H1 (cell line): ENCODE measurements around the gene LRRTM4. TPM values are rescaled to one million over a fixed set of nuclear protein-coding genes. Genes with fewer than 3 reads are reported as not detected.

ENCODE experiments used
- CTCF ChIA-PET: fragments of 300-600 bp; sonication (Branson Sonifier 250); formaldehyde crosslinking; loops from one replicate; lab custom pipeline; 2021; ENCODE audit not compliant: partially characterized antibody; lab: Charles Lee
- POLR2A ChIA-PET: fragments of 300-600 bp; sonication (Branson Sonifier 250); formaldehyde crosslinking; loops from one replicate; lab custom pipeline; 2021; ENCODE audit warnings: inconsistent platforms; ENCODE audit not compliant: partially characterized antibody; lab: Charles Lee
- DNase-seq, 2 experiments: peaks; one replicate each; pipeline versions ENCODE4 v3.0.0 to v3.0.0-alpha.2; 2010 to 2022; ENCODE audit warnings: low spot score in 2 of 2, low read depth in 1 of 2, mixed read lengths in 1 of 2
- FAIRE-seq: peaks from 2 replicates; lab custom pipeline; 2011; peaks lifted over from hg19 to GRCh38; lab: Jason Lieb, UNC
- H2AFZ ChIP-seq: 2 replicates; pipeline ENCODE4 v1.8.1; 2012; ENCODE audit warnings: low read length, inconsistent platforms
- H2AK5ac ChIP-seq: 2 replicates; pipeline ENCODE4 v1.6.1; 2013; ENCODE audit warnings: low read depth, low read length
- H2BK120ac ChIP-seq: replicated peaks from 2 replicates; pipeline ENCODE3; 2013; ENCODE audit warnings: low read depth, low read length, inconsistent platforms
- H2BK12ac ChIP-seq: 2 replicates; pipeline ENCODE4 v1.6.1; 2013; ENCODE audit warnings: low read depth, low read length
- H2BK15ac ChIP-seq: 2 replicates; pipeline ENCODE4 v1.6.1; 2013; ENCODE audit warnings: low read length
- H2BK20ac ChIP-seq: 2 replicates; pipeline ENCODE4 v1.6.1; 2013; ENCODE audit warnings: low read length
- H2BK5ac ChIP-seq: 2 replicates; pipeline ENCODE4 v1.6.1; 2013; ENCODE audit warnings: low read depth, low read length
- H3K14ac ChIP-seq: 2 replicates; pipeline ENCODE4 v1.6.1; 2013; ENCODE audit warnings: inconsistent platforms; ENCODE audit not compliant: insufficient read length
- H3K18ac ChIP-seq: 2 replicates; pipeline ENCODE4 v1.6.1; 2013; ENCODE audit warnings: low read length; ENCODE audit errors: extremely low read depth
- H3K23ac ChIP-seq: 2 replicates; pipeline ENCODE4 v1.6.1; 2013; ENCODE audit warnings: inconsistent platforms; ENCODE audit not compliant: insufficient read length
- H3K23me2 ChIP-seq: 2 replicates; pipeline ENCODE4 v1.6.1; 2013; ENCODE audit warnings: low read depth, low read length
- H3K27ac ChIP-seq: 2 replicates; pipeline ENCODE4 v1.6.1; 2011; ENCODE audit warnings: low read depth, low read length, inconsistent platforms
- H3K27me3 ChIP-seq, 4 experiments: replicated peaks in 1 of 4; 1 replicate in 1 of 4; 2 replicates in 3 of 4; pipeline versions ENCODE4 v1.6.1 to v1.8.1; 2011 to 2013; ENCODE audit warnings: low read length in 3 of 4, mild to moderate bottlenecking in 3 of 4, inconsistent platforms in 2 of 4, mixed read lengths in 2 of 4, moderate library complexity in 1 of 4; ENCODE audit not compliant: control insufficient read depth in 3 of 4, insufficient read depth in 3 of 4; ENCODE audit errors: extremely low read depth in 1 of 4
- H3K36me3 ChIP-seq, 4 experiments: 2 replicates each; pipeline versions ENCODE4 v1.6.1 to v1.8.1; 2011 to 2013; ENCODE audit warnings: mild to moderate bottlenecking in 4 of 4, low read length in 3 of 4, moderate library complexity in 2 of 4, control low read depth in 1 of 4, inconsistent platforms in 1 of 4; ENCODE audit not compliant: insufficient read depth in 4 of 4, control insufficient read depth in 2 of 4
- H3K4ac ChIP-seq: replicated peaks from 2 replicates; pipeline ENCODE3; 2013; ENCODE audit warnings: low read length, low read depth, mixed read lengths, inconsistent platforms; ENCODE audit not compliant: insufficient read length
- H3K4me1 ChIP-seq, 4 experiments: replicated peaks in 1 of 4; 1 replicate in 1 of 4; 2 replicates in 3 of 4; pipeline versions ENCODE4 v1.6.1 to v1.8.1; 2011 to 2013; ENCODE audit warnings: low read length in 3 of 4, inconsistent platforms in 2 of 4, mixed read lengths in 1 of 4; ENCODE audit not compliant: insufficient read depth in 4 of 4, control insufficient read depth in 3 of 4
- H3K4me2 ChIP-seq, 2 experiments: 2 replicates each; pipeline versions ENCODE4 v1.6.1 to v1.8.1; 2011 to 2013; ENCODE audit warnings: low read depth in 2 of 2, low read length in 2 of 2, control low read depth in 1 of 2, inconsistent platforms in 1 of 2, mild to moderate bottlenecking in 1 of 2; ENCODE audit not compliant: insufficient read depth in 1 of 2
- H3K4me3 ChIP-seq, 4 experiments: fragments of 200-600, 300-600 bp in 1 of 4; sonication (generic), shearing (Covaris generic), sonication (Bioruptor Twin) in 1 of 4; 2 replicates each; pipeline versions ENCODE4 v1.5.1 to v1.8.1; 2011 to 2016; ENCODE audit warnings: low read length in 4 of 4, low read depth in 3 of 4, control low read depth in 2 of 4, inconsistent platforms in 2 of 4, mild to moderate bottlenecking in 2 of 4, mixed read lengths in 1 of 4, moderate library complexity in 1 of 4; ENCODE audit not compliant: insufficient read depth in 2 of 4; ENCODE audit errors: extremely low read depth in 1 of 4
- H3K56ac ChIP-seq: replicated peaks from 2 replicates; pipeline ENCODE3; 2013; ENCODE audit warnings: low read depth, mild to moderate bottlenecking, mixed read lengths, low read length, inconsistent platforms; ENCODE audit not compliant: insufficient read length
- H3K79me1 ChIP-seq: 2 replicates; pipeline ENCODE4 v1.6.1; 2013; ENCODE audit warnings: low read depth, low read length, control low read depth
- H3K79me2 ChIP-seq, 2 experiments: 2 replicates each; pipeline versions ENCODE4 v1.6.1 to v1.8.1; 2012 to 2013; ENCODE audit warnings: low read length in 2 of 2, mild to moderate bottlenecking in 2 of 2, inconsistent platforms in 1 of 2; ENCODE audit not compliant: insufficient read depth in 2 of 2, control insufficient read depth in 1 of 2
- H3K9ac ChIP-seq, 4 experiments: replicated peaks in 1 of 4; 1 replicate in 1 of 4; 2 replicates in 3 of 4; pipeline versions ENCODE4 v1.6.1 to v1.8.1; 2011 to 2013; ENCODE audit warnings: low read depth in 3 of 4, low read length in 3 of 4, control low read depth in 2 of 4, mild to moderate bottlenecking in 2 of 4, moderate library complexity in 2 of 4, inconsistent platforms in 1 of 4; ENCODE audit errors: extremely low read depth in 1 of 4
- H3K9me3 ChIP-seq, 2 experiments: 2 replicates each; pipeline versions ENCODE4 v1.6.1 to v1.8.1; 2012 to 2013; ENCODE audit warnings: mild to moderate bottlenecking in 2 of 2, moderate library complexity in 2 of 2, control low read depth in 1 of 2, inconsistent platforms in 1 of 2, low read depth in 1 of 2, low read length in 1 of 2, mixed read lengths in 1 of 2; ENCODE audit not compliant: insufficient read depth in 2 of 2
- H4K20me1 ChIP-seq, 2 experiments: replicated peaks in 1 of 2; 2 replicates each; pipeline versions ENCODE3 to v1.8.1; 2011 to 2013; ENCODE audit warnings: inconsistent platforms in 2 of 2, low read length in 2 of 2, mild to moderate bottlenecking in 1 of 2; ENCODE audit not compliant: insufficient read depth in 2 of 2, control insufficient read depth in 1 of 2
- H4K5ac ChIP-seq: 2 replicates; pipeline ENCODE4 v1.6.1; 2013; ENCODE audit warnings: low read length, low read depth, mixed read lengths, inconsistent platforms; ENCODE audit not compliant: insufficient read length
- H4K8ac ChIP-seq: 2 replicates; pipeline ENCODE4 v1.8.0; 2013; ENCODE audit warnings: mild to moderate bottlenecking, moderate library complexity, low read length, inconsistent platforms; ENCODE audit not compliant: insufficient read depth; ENCODE audit errors: extremely low read depth
- H4K91ac ChIP-seq: replicated peaks from 2 replicates; pipeline ENCODE3; 2013; ENCODE audit warnings: low read length, mixed read lengths, inconsistent platforms; ENCODE audit not compliant: insufficient read length
- BCL11A ChIP-seq, 2 experiments: IDR thresholded peaks; one replicate each; pipeline ENCODE4 v1.6.1; 2011; ENCODE audit warnings: low read depth in 2 of 2, low read length in 2 of 2, mild to moderate bottlenecking in 2 of 2
- CEBPB ChIP-seq: IDR thresholded peaks from 2 replicates; pipeline ENCODE4 v1.6.1; 2012; ENCODE audit warnings: low read depth, low read length
- CREB1 ChIP-seq: IDR thresholded peaks from 2 replicates; pipeline ENCODE4 v1.6.1; 2012; ENCODE audit warnings: inconsistent platforms
- CTBP2 ChIP-seq: IDR thresholded peaks from 2 replicates; pipeline ENCODE4 v1.7.0; 2011; ENCODE audit warnings: borderline replicate concordance, mild to moderate bottlenecking, moderate library complexity, mixed read lengths, low read length; ENCODE audit not compliant: insufficient read depth, insufficient read length
- HDAC2 ChIP-seq, 2 experiments: fragments of 300-600 bp in 1 of 2; sonication (generic) in 1 of 2; IDR thresholded peaks; 2 replicates each; pipeline ENCODE4 v1.6.1; 2011 to 2012; ENCODE audit warnings: low read depth in 2 of 2, low read length in 2 of 2, mild to moderate bottlenecking in 2 of 2, moderate library complexity in 2 of 2, borderline replicate concordance in 1 of 2, inconsistent platforms in 1 of 2
- JUN ChIP-seq: IDR thresholded peaks from 2 replicates; pipeline ENCODE4 v1.6.1; 2011; ENCODE audit warnings: low read depth, mild to moderate bottlenecking, improper control_type of control experiment, low read length
- KDM4A ChIP-seq: IDR thresholded peaks from one replicate; pipeline ENCODE4 v1.7.1; 2012; ENCODE audit warnings: low read depth, mild to moderate bottlenecking, moderate library complexity, low read length, inconsistent platforms; ENCODE audit not compliant: severe bottlenecking
- NANOG ChIP-seq: IDR thresholded peaks from 2 replicates; pipeline ENCODE4 v1.6.1; 2011; ENCODE audit warnings: low read length, low read depth, mild to moderate bottlenecking, inconsistent platforms; ENCODE audit not compliant: insufficient read depth, poor library complexity, severe bottlenecking
- NRF1 ChIP-seq: IDR thresholded peaks from 2 replicates; pipeline ENCODE4 v1.6.1; 2011; ENCODE audit warnings: mild to moderate bottlenecking, low read depth, low read length, improper control_type of control experiment
- PHF8 ChIP-seq: fragments of 200-600 bp; sonication (generic); conservative IDR thresholded peaks from 2 replicates; pipeline ENCODE4 v1.7.1; 2012; ENCODE audit warnings: low read depth, mild to moderate bottlenecking, inconsistent platforms, low read length, moderate library complexity
- RAD21 ChIP-seq, 2 experiments: IDR thresholded peaks in 1 of 2; conservative IDR thresholded peaks in 1 of 2; 2 replicates each; pipeline ENCODE4 v1.6.1; 2011; ENCODE audit warnings: low read depth in 2 of 2, low read length in 2 of 2, improper control_type of control experiment in 1 of 2, inconsistent platforms in 1 of 2, mild to moderate bottlenecking in 1 of 2, moderate library complexity in 1 of 2
- TAF1 ChIP-seq: IDR thresholded peaks from 2 replicates; pipeline ENCODE4 v1.6.1; 2011; ENCODE audit warnings: mild to moderate bottlenecking, low read depth, low read length
- TCF12 ChIP-seq: IDR thresholded peaks from 2 replicates; pipeline ENCODE4 v1.6.1; 2011; ENCODE audit warnings: low read depth, mild to moderate bottlenecking, low read length
- WGBS, 2 experiments: shearing (Covaris generic) in 1 of 2; methylation state at CpG; one replicate each; pipeline versions ENCODE4 v1.1.6 to v1.1.7; 2013 to 2015; ENCODE audit warnings: low lambda C conversion rate in 2 of 2, mixed read lengths in 2 of 2, inconsistent platforms in 1 of 2, low coverage in 1 of 2, missing lambda C conversion rate in 1 of 2; ENCODE audit not compliant: insufficient replicate concordance in 2 of 2, insufficient coverage in 1 of 2, insufficient read length in 1 of 2; ENCODE audit errors: extremely low coverage in 1 of 2, missing lambda C conversion rate in 1 of 2; 5-methylcytosine and 5-hydroxymethylcytosine counted together
- polyA plus RNA-seq, 7 experiments: library from polyadenylated mRNA; depleted of rRNA in 3 of 7; stranded (reverse) in 5 of 7; unstranded in 2 of 7; fragments of >200 nt in 5 of 7; fragments of 200-250 nt in 2 of 7; gene quantifications; 1 replicate in 5 of 7; 2 replicates in 1 of 7; 4 replicates in 1 of 7; pipeline versions ENCODE4 v1.2.1 to v1.2.3, GENCODE V29; 2011 to 2013; ENCODE audit warnings: missing spikeins in 2 of 7, mixed read lengths in 2 of 7
- total RNA-seq: library from RNA; stranded (reverse); fragmentation: NEBNext Ultra II Directional; extraction: Animal tissue kit (Norgen Biotek cat#: 25700); gene quantifications from 2 replicates; pipeline ENCODE4 v1.2.1, GENCODE V29; 2021

LRRTM4 gene
- total and polyA plus RNA-seq, 2 of the 8 experiments (the other 6 are each of a cell fraction or from before 2014, with no cell fraction given), result 3.6 to 9.5 TPM

DNA sequence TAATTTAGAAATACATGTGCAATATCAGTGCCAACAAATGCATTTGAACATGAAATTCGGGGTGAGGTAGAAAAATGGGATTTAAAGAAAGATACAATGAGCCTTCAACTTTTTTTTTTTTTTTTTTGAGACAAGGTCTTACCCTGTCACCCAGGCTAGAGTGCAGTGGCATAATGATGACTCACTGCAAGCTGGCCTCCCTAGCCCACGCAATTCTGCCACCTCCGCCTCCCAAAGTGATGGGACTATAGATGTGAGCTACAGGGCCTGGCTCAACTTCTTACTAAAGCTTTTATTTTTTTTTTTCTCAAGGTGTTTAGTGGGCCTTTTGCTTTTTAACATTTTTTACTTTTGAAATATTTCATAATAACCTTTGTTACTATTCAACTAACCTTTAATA lies 365.6 kb downstream of the LRRTM4 start:
- no peak for FAIRE-seq
- TF ChIP-seq BCL11A (IDR thresholded peaks at IDR 0.05; ENCODE audit: low read depth in 2 of 2, low read length in 2 of 2) (no peak), TCF12 (no peak), CREB1 (no peak), NANOG (no peak), CTBP2 (no peak), HDAC2 (IDR thresholded peaks at IDR 0.05; ENCODE audit: borderline replicate concordance in 1 of 2, low read depth in 2 of 2, low read length in 2 of 2) (no peak), CEBPB (no peak), RAD21 (IDR thresholded peaks at IDR 0.05 in 1 of 2, conservative IDR thresholded peaks at IDR 0.05 in 1 of 2; ENCODE audit: low read depth in 2 of 2, low read length in 2 of 2) (no peak), NRF1 (no peak), KDM4A (no peak), TAF1 (no peak), JUN (no peak), PHF8 (no peak)

More for the DNA sequence above, 365.6 kb downstream of the LRRTM4 start:
- Histone ChIP-seq H3K56ac (no peak overlapping the region), H2AFZ (no peak overlapping the region), H2BK12ac (no peak overlapping the region), H3K4me3 (no peak overlapping the region), H3K79me1 (no peaks in the 10 kb centered on the region), H2BK5ac (no peak overlapping the region), H3K9ac (no peak overlapping the region), H3K9me3 (peaks cover 5 to 7% of the 10 kb centered on the region in 2 experiments; a peak in 2 of 4 replicates), H3K79me2 (no peaks in the 10 kb centered on the region), H2BK15ac (no peak overlapping the region), H4K91ac (no peak overlapping the region), H2BK20ac (no peak overlapping the region), H3K4me1 (no peaks in the 10 kb centered on the region), H3K23ac (no peak overlapping the region), H3K27me3 (no peaks in the 10 kb centered on the region), H3K4me2 (no peak overlapping the region), H3K27ac (no peak overlapping the region), H3K36me3 (peaks cover 0 to 5% (median 0%) of the 10 kb centered on the region in 4 experiments; a peak in 1 of 8 replicates), H3K23me2 (no peaks in the 10 kb centered on the region; the same call in 1 of the 2 replicates), H4K8ac (no peak overlapping the region), H3K18ac (no peak overlapping the region), H3K14ac (no peak overlapping the region), H4K20me1 (no peaks in the 10 kb centered on the region), H2BK120ac (no peak overlapping the region), H2AK5ac (no peak overlapping the region), H3K4ac (no peak overlapping the region), H4K5ac (no peak overlapping the region)
- 81% methylated on average over 3 of the region's 3 CpGs; no CpG with 5 or more reads in 1 of the 2 experiments for WGBS, 2 experiments
- CTCF ChIA-PET, result interaction anchor here (0.6 kb wide), 1 partner anchor 234 kb away, joined by 3 read pairs; no protein-coding TSS in a partner anchor
- POLR2A ChIA-PET, result no interaction called here
- no peak for DNase-seq
